ENCODE results near the gene HSPA8. TPM values are rescaled to one million over a fixed set of nuclear protein-coding genes. Genes with fewer than 3 reads are reported as not detected.
"Not testable (repeated sequence)": the region's sequence is repeated elsewhere in the genome, so short reads cannot be mapped to it uniquely, and the experiment has no call there.

Gene HSPA8
- total RNA-seq, 1 donor from 2014 or later, result 1,278 TPM

DNA sequence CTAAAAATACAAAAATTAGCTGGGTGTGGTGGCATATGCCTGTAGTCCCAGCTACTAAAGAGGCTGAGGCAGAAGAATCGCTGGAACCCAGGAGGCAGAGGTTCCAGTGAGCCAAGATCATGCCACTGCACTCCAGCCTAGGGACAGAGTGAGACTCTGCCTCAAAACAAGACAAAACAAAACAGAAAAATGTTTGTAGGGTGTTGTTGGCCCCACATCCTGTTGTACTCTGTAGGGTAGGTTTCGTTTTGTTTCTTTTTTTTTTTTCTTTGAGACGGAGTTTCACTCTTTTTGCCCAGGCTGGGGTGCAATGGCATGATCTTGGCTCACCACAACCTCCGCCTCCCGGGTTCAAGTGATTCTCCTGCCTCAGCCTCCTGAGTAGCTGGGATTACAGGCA, 25.7 kb upstream of the HSPA8 start:
- H3K27me3 Mint-ChIP-seq; DNase-seq; POLR2A ChIA-PET; CTCF ChIA-PET; ATAC-seq (ENCODE audit: low read depth); H3K4me1 Mint-ChIP-seq; H3K27ac Mint-ChIP-seq; H3K9me3 Mint-ChIP-seq; H3K4me3 Mint-ChIP-seq; H3K36me3 Mint-ChIP-seq (ENCODE audit: low read depth); intact Hi-C loops (cut with micrococcal nuclease): not testable (repeated sequence)

DNA sequence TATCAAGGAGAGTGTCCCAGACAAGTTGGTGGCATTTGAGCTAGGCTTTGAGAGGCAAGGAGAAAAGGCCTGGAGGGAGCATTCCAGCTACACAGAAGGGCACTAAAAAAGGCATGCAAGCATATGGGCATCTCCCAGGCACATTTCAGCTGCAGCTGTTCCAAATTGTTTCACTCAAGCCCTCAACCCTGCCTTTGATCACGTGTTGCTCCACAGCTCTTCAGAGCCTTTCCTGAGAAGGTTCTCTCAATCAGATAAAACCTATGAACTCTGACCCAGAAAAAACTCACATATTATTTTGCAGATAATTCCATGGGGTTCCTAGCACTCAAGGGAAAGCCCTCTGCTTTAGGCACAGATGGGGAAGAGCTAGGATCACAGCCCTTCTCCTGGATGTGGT, 24.4 kb upstream of the HSPA8 start:
- CTCF ChIA-PET, result no interaction called here
- no peaks in the 10 kb centered on the region for H3K36me3 Mint-ChIP-seq (ENCODE audit: low read depth)
- TF ChIP-seq, protein P1, sequence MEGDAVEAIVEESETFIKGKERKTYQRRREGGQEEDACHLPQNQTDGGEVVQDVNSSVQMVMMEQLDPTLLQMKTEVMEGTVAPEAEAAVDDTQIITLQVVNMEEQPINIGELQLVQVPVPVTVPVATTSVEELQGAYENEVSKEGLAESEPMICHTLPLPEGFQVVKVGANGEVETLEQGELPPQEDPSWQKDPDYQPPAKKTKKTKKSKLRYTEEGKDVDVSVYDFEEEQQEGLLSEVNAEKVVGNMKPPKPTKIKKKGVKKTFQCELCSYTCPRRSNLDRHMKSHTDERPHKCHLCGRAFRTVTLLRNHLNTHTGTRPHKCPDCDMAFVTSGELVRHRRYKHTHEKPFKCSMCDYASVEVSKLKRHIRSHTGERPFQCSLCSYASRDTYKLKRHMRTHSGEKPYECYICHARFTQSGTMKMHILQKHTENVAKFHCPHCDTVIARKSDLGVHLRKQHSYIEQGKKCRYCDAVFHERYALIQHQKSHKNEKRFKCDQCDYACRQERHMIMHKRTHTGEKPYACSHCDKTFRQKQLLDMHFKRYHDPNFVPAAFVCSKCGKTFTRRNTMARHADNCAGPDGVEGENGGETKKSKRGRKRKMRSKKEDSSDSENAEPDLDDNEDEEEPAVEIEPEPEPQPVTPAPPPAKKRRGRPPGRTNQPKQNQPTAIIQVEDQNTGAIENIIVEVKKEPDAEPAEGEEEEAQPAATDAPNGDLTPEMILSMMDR (IDR thresholded peaks at IDR 0.05), result no peak
- ATAC-seq (ENCODE audit: low read depth) (no peak), DNase-seq (no peak)
- intact Hi-C loops (cut with micrococcal nuclease), result no loop called here
- H3K27ac Mint-ChIP-seq, result no peak overlapping the region
- H3K4me1 Mint-ChIP-seq, result no peaks in the 10 kb centered on the region
- H3K4me3 Mint-ChIP-seq, result no peak overlapping the region
- H3K27me3 Mint-ChIP-seq, result no peaks in the 10 kb centered on the region
- POLR2A ChIA-PET, result no interaction called here
- no peaks in the 10 kb centered on the region for H3K9me3 Mint-ChIP-seq

DNA sequence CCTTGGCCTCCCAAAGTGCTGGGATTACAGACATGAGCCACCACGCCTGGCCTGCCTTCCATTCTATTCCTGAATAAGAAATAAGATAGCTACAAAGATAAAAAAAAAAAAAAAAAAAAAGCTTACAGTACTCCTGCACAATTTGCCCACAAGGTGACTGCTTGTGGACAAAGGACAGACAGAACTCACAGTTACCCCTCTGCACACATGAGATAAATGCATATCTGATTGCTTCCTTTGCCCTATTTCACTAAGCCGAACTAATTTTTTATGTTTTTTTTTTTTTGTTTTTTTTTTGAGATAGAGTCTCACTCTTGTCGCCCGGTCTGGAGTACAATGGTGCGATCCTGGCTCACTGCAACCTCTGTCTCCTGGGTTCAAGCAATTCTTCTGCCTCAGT, 23.6 kb upstream of the HSPA8 start:
- no peak overlapping the region for H3K4me3 Mint-ChIP-seq
- H3K4me1 Mint-ChIP-seq, result no peaks in the 10 kb centered on the region
- intact Hi-C loops (cut with micrococcal nuclease), result no loop called here

DNA sequence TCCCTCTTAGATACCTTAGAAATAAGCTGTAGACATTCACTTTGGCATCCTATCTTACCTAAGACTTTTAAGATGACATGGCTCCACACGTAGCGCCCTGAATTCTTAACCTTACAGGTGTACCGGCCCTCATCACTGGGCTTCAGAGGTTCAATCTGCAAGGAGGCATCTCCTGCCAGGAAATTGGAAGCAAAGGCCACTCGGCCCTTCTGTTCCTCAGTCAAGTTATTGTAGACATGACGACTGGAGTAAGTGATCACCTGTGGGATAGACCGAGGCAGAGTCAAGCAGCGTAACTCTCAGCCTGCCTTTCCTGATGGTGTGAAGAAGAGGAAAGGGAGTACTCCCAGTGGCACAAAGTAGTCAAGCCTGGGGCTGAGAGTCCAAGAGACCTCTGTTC, 22.5 kb upstream of the HSPA8 start:
- TF ChIP-seq, protein P1 (IDR thresholded peaks at IDR 0.05), result no peak
- ChIA-PET CTCF (no interaction called here), POLR2A (no interaction called here)
- Mint-ChIP-seq H3K27me3 (no peaks in the 10 kb centered on the region), H3K27ac (no peak overlapping the region), H3K36me3 (ENCODE audit: low read depth) (no peaks in the 10 kb centered on the region), H3K4me3 (no peak overlapping the region), H3K9me3 (no peaks in the 10 kb centered on the region), H3K4me1 (no peaks in the 10 kb centered on the region)
- ATAC-seq (ENCODE audit: low read depth) (no peak), DNase-seq (no peak)
- intact Hi-C loops (cut with micrococcal nuclease), result no loop called here

More for the DNA sequence above, 23.6 kb upstream of the HSPA8 start:
- TF ChIP-seq, protein P1 (IDR thresholded peaks at IDR 0.05), result no peak
- no peak overlapping the region for H3K27ac Mint-ChIP-seq
- ChIA-PET CTCF (no interaction called here), POLR2A (no interaction called here)
- H3K9me3 Mint-ChIP-seq, result no peaks in the 10 kb centered on the region
- ATAC-seq (ENCODE audit: low read depth), result no peak
- no peak for DNase-seq
- no peaks in the 10 kb centered on the region for H3K27me3 Mint-ChIP-seq
- H3K36me3 Mint-ChIP-seq (ENCODE audit: low read depth), result no peaks in the 10 kb centered on the region

DNA sequence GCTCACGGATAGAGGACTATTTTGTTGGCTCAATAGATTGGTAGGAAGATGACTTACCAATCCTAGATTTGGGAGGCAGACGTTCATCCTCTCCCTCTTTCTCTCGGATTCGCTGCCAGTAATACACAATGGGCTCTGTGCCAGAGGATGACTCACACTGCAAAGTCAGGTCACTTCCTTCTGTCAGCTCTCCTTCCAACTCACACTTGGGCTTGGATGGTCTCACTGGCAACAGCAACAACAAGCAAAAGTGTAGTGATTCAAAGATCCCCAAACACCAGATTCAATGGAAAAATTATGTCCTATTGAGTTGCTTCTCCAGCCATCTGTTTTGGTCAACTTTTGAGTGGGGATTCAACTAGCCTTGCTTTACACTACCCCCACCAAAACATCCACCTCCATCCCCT, 21.7 kb upstream of the HSPA8 start:
- H3K9me3 Mint-ChIP-seq, result no peaks in the 10 kb centered on the region
- DNase-seq (no peak), ATAC-seq (ENCODE audit: low read depth) (no peak)
- H3K36me3 Mint-ChIP-seq (ENCODE audit: low read depth), result no peaks in the 10 kb centered on the region
- intact Hi-C loops (cut with micrococcal nuclease), result no loop called here
- H3K27me3 Mint-ChIP-seq, result no peaks in the 10 kb centered on the region
- H3K27ac Mint-ChIP-seq, result no peak overlapping the region
- H3K4me1 Mint-ChIP-seq, result no peaks in the 10 kb centered on the region
- TF ChIP-seq, protein P1 (IDR thresholded peaks at IDR 0.05), result no peak
- POLR2A ChIA-PET, result no interaction called here
- H3K4me3 Mint-ChIP-seq, result no peak overlapping the region
- CTCF ChIA-PET, result no interaction called here

DNA sequence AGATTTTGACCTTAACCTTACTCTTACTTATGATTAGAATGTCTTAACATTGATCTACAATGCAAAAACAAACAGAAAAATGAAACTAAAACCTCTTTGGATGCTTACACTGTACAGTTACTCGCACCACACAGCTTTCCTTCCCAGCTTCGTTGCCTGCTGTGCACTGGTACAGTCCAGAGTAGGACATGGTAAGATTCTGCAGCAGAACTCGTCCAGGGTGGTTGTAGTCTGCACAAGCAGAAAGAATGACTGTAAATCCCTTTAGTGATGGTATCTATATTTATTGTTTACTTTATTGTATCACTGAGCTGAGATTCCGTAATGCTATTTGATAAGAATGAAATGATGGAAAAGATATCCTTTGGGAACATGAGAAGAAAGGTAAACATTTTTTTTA, 21.0 kb upstream of the HSPA8 start:
- intact Hi-C loops (cut with micrococcal nuclease), result no loop called here
- DNase-seq (no peak), ATAC-seq (ENCODE audit: low read depth) (no peak)
- Mint-ChIP-seq H3K4me3 (no peak overlapping the region), H3K36me3 (ENCODE audit: low read depth) (no peaks in the 10 kb centered on the region), H3K27ac (no peak overlapping the region), H3K9me3 (no peaks in the 10 kb centered on the region), H3K27me3 (no peaks in the 10 kb centered on the region), H3K4me1 (no peaks in the 10 kb centered on the region)
- POLR2A ChIA-PET, result no interaction called here
- TF ChIP-seq, protein P1 (IDR thresholded peaks at IDR 0.05), result no peak
- CTCF ChIA-PET, result no interaction called here
